Body of pancreas (tissue), 4 donors: ENCODE data around the gene ACSL1.

Experiments used
- POLR2A ChIP-seq, 3 donors: fragments of 450-650 bp; IDR thresholded peaks; one replicate each; pipeline ENCODE4 v1.6.1; 2016; ENCODE audit warnings: antibody characterized with exemption in 3 of 3, mild to moderate bottlenecking in 2 of 3
- TF ChIP-seq, protein P1 (sequence below), 7 experiments: fragments of 450-650 bp in 4 of 7; fragments of 200-600 bp in 3 of 7; sonication (generic) in 3 of 7; IDR thresholded peaks; one replicate each; pipeline ENCODE4 v1.5.1; 2016 to 2019; ENCODE audit warnings: antibody characterized with exemption in 7 of 7

DNA sequence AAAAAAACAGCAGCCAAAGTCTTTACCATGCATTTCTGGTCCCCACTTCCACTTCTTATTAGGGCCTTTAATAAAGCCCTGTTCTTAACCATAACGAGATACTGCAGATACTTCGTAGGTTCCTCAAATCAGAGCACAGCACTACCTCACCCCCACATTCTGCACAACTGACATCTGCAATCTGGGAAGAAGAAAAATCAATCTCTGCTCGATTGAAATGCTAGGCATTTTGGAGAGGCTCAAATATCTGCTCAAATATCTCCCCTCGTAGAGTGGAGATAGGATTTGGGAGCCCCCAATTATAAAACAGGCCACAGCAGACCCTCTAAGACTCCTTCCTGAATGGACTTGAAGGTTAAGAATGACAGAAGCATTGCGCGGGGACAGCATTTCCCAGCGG lies 51.6 kb downstream of the ACSL1 start:
- TF ChIP-seq, protein P1, sequence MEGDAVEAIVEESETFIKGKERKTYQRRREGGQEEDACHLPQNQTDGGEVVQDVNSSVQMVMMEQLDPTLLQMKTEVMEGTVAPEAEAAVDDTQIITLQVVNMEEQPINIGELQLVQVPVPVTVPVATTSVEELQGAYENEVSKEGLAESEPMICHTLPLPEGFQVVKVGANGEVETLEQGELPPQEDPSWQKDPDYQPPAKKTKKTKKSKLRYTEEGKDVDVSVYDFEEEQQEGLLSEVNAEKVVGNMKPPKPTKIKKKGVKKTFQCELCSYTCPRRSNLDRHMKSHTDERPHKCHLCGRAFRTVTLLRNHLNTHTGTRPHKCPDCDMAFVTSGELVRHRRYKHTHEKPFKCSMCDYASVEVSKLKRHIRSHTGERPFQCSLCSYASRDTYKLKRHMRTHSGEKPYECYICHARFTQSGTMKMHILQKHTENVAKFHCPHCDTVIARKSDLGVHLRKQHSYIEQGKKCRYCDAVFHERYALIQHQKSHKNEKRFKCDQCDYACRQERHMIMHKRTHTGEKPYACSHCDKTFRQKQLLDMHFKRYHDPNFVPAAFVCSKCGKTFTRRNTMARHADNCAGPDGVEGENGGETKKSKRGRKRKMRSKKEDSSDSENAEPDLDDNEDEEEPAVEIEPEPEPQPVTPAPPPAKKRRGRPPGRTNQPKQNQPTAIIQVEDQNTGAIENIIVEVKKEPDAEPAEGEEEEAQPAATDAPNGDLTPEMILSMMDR (IDR thresholded peaks at IDR 0.05) = no peak
- no peak for TF ChIP-seq POLR2A (IDR thresholded peaks at IDR 0.05)
